GM12878 (cell line): Measurements from ENCODE around the gene ST7. TPM values are rescaled to one million over a fixed set of nuclear protein-coding genes. Genes with fewer than 3 reads are reported as not detected.

Experiments used
- ATAC-seq: fragments of 200-7000 bp; cut with Tn5 transposase; 3 replicates; pipeline ENCODE4 v1.9.1; 2020; ENCODE audit warnings: mild to moderate bottlenecking, moderate library complexity
- BruUV-seq: library from RNA; stranded (reverse); fragments of 400-500 nt; replicated peaks from 2 replicates; lab custom pipeline; 2021; lab: Mats Ljungman, UMichigan
- CTCF ChIA-PET: fragments of 300-600 bp; sonication (Branson Sonifier 250); formaldehyde crosslinking; extraction: SDS; loops from one replicate; lab custom pipeline; 2021; ENCODE audit warnings: inconsistent platforms; lab: Yijun Ruan, JAX
- POLR2A ChIA-PET: fragments of 350-600 bp; formaldehyde crosslinking; extraction: SDS; loops from one replicate; lab custom pipeline; 2021; ENCODE audit warnings: inconsistent platforms; lab: Charles Lee
- RAD21 ChIA-PET: fragments of 300-600 bp; sonication (Branson Sonifier 250); formaldehyde crosslinking; loops from one replicate; lab custom pipeline; 2023; ENCODE audit warnings: antibody characterized with exemption; ENCODE audit not compliant: unreplicated experiment; lab: Charles Lee
- SMC1A ChIA-PET: fragments of 300-600 bp; sonication (Branson Sonifier 250); formaldehyde crosslinking; loops from one replicate; lab custom pipeline; 2023; ENCODE audit not compliant: unreplicated experiment, uncharacterized antibody; lab: Charles Lee
- DNase-seq: peaks from one replicate; pipeline ENCODE4 v3.0.0-alpha.2; 2011; ENCODE audit warnings: low read depth, low spot score
- FAIRE-seq: peaks from 3 replicates; lab custom pipeline; 2011; peaks lifted over from hg19 to GRCh38; lab: Jason Lieb, UNC
- H2AFZ ChIP-seq: 2 replicates; pipeline ENCODE4 v1.6.0; 2011; ENCODE audit warnings: low read depth, low read length, control low read depth; ENCODE audit not compliant: control insufficient read depth
- H3K27ac ChIP-seq: 2 replicates; pipeline ENCODE4 v1.5.1; 2011; ENCODE audit warnings: control low read depth; ENCODE audit not compliant: control insufficient read depth, insufficient read depth
- H3K27me3 ChIP-seq, 2 experiments: replicated peaks in 1 of 2; 2 replicates each; pipeline versions ENCODE4 v1.6.0 to v1.6.1; 2011; ENCODE audit warnings: low read length in 1 of 2; ENCODE audit not compliant: control insufficient read depth in 2 of 2, insufficient read depth in 2 of 2
- H3K36me3 ChIP-seq, 2 experiments: 2 replicates each; pipeline ENCODE4 v1.5.1; 2011; ENCODE audit warnings: low read length in 1 of 2; ENCODE audit not compliant: control insufficient read depth in 2 of 2, insufficient read depth in 2 of 2
- H3K4me1 ChIP-seq: 2 replicates; pipeline ENCODE4 v1.6.1; 2011; ENCODE audit warnings: mild to moderate bottlenecking, low read length, moderate library complexity, mixed read lengths; ENCODE audit not compliant: control insufficient read depth, insufficient read depth
- H3K4me2 ChIP-seq: 2 replicates; pipeline ENCODE4 v1.6.0; 2011; ENCODE audit warnings: control low read depth; ENCODE audit not compliant: control insufficient read depth, insufficient read depth
- H3K4me3 ChIP-seq: fragments of 200-600 bp; sonication (generic); 2 replicates; pipeline ENCODE4 v1.5.1; 2016
- H3K79me2 ChIP-seq: 2 replicates; pipeline ENCODE4 v1.6.0; 2011; ENCODE audit warnings: low read length; ENCODE audit not compliant: control insufficient read depth, insufficient read depth
- H3K9ac ChIP-seq: 2 replicates; pipeline ENCODE4 v1.8.0; 2011; ENCODE audit warnings: low read length, control low read depth, mixed read lengths; ENCODE audit not compliant: control insufficient read depth, insufficient read depth
- H3K9me3 ChIP-seq: replicated peaks from 3 replicates; pipeline ENCODE4 v1.5.1; 2011; ENCODE audit warnings: mild to moderate bottlenecking, low read length; ENCODE audit not compliant: control insufficient read depth, insufficient read depth
- H4K20me1 ChIP-seq: 2 replicates; pipeline ENCODE4 v1.6.0; 2011; ENCODE audit not compliant: control insufficient read depth, insufficient read depth
- CREB1 ChIP-seq: IDR thresholded peaks from 2 replicates; pipeline ENCODE4 v1.6.1; 2012; ENCODE audit warnings: low read depth, mild to moderate bottlenecking, inconsistent platforms
- ETV6 ChIP-seq, 2 experiments: fragments of 450-650 bp in 1 of 2; IDR thresholded peaks in 1 of 2; conservative IDR thresholded peaks in 1 of 2; 2 replicates each; pipeline ENCODE4 v1.6.1; 2014; ENCODE audit warnings: antibody characterized with exemption in 1 of 2, borderline replicate concordance in 1 of 2, low read depth in 1 of 2, mild to moderate bottlenecking in 1 of 2, moderate library complexity in 1 of 2
- HDAC6 ChIP-seq: fragments of 200-600 bp; sonication (generic); IDR thresholded peaks from one replicate; pipeline ENCODE4 v1.8.0; 2017; ENCODE audit warnings: antibody characterized with exemption; ENCODE audit not compliant: unreplicated experiment
- SIX5 ChIP-seq: IDR thresholded peaks from 2 replicates; pipeline ENCODE4 v1.6.1; 2011; ENCODE audit warnings: mild to moderate bottlenecking, low read depth, low read length, moderate library complexity; ENCODE audit not compliant: severe bottlenecking
- WGBS: methylation state at CpG from one replicate; pipeline ENCODE4 v1.1.6; 2016; ENCODE audit warnings: low lambda C conversion rate; ENCODE audit not compliant: insufficient replicate concordance, insufficient coverage; ENCODE audit errors: missing lambda C conversion rate; 5-methylcytosine and 5-hydroxymethylcytosine counted together
- in situ Hi-C: fragments of 300-500 bp; cut with MboI; formaldehyde crosslinking; loops from 9 replicates; pipeline ENCODE4 v1.14.3; 2018; ENCODE audit warnings: mixed read lengths
- intact Hi-C: fragments of 100-400 bp; cut with micrococcal nuclease; formaldehyde crosslinking; loops from one replicate; pipeline ENCODE4 v1.14.2; 2022; ENCODE audit not compliant: unreplicated experiment
- polyA plus RNA-seq, 11 experiments: library from polyadenylated mRNA; depleted of rRNA in 4 of 11; unstranded in 6 of 11; stranded (reverse) in 5 of 11; fragments of >200 nt; fragmentation: Nextera tagmentation in 4 of 11; fragmentation: Illumina TruSeq in 1 of 11; extraction: Ambion mirVana in 4 of 11; extraction: Trizol in 1 of 11; gene quantifications; 1 replicate in 1 of 11; 2 replicates in 10 of 11; pipeline versions ENCODE4 v1.2.1 to v1.2.3, GENCODE V29; 2011 to 2016; ENCODE audit warnings: inconsistent platforms in 2 of 11, missing spikeins in 2 of 11, low read depth in 1 of 11
- total RNA-seq, 4 experiments: library from RNA; depleted of rRNA in 3 of 4; stranded (reverse); fragments of >200 nt in 3 of 4; fragmentation: Illumina TruSeq in 1 of 4; extraction: Trizol in 1 of 4; gene quantifications; 2 replicates each; pipeline versions ENCODE4 v1.2.1 to v1.2.3, GENCODE V29; 2013 to 2021

The ST7 gene
- total and polyA plus RNA-seq, 10 of the 15 experiments (the other 5 are each of a cell fraction or from before 2014, with no cell fraction given), result 27.7 to 76.4 (median 53.6) TPM

DNA sequence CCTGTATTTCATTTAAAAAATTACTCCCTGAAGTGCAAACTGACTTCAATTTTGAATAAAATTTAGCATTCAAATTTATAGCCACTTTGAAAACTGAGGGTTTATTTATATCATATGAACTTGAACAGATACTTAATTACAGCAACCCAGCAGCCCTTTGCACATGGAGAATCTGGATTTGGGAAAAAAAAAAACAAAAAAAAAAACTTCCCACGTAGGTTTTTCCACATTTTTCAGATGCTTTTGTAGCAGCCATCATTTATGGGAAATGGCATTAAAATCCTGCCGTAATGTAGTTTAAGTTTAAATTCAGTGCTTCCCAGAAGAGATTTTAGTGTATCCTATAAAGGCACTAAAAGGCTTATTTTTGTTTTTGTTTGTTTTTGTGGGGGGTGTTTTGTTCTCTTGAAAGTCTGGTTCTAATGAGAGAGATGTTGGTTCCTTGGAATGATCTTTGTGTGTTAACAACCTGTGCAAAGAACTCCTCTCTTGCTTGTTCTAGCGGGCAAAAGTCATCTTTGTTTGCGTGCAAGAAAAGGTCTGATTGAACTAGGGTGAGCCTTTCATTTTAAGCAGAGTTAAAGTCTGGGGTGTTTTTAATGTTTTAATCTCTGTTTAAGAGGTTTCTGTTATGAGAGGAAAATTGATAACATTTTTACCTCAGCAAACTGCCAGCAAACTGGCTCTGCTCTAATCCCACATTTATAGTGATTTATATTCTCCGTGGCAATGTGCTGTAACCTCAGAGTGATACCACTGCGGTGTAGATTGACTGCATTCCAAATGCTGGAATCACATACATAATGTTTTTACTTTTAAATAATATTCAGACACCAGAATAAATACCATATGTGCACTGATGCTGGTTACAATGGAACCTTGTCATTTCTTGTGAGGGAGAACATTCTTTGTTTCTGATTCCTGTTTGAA, 264.1 kb downstream of the ST7 start:
- 78% methylated on average over 6 of the region's 6 CpGs for WGBS
- Histone ChIP-seq H3K9me3 (no peaks in the 10 kb centered on the region), H3K27ac (no peak overlapping the region), H3K4me1 (no peaks in the 10 kb centered on the region; the same call in 1 of the 2 replicates), H4K20me1 (no peaks in the 10 kb centered on the region), H3K27me3 (no peaks in the 10 kb centered on the region), H3K79me2 (no peaks in the 10 kb centered on the region), H3K4me3 (no peak overlapping the region), H2AFZ (no peak overlapping the region), H3K36me3 (peaks cover 5 to 12% of the 10 kb centered on the region in 2 experiments), H3K4me2 (no peak overlapping the region), H3K9ac (no peak overlapping the region)
- CTCF ChIA-PET, result interaction anchor here (1.8 kb wide), 1 partner anchor 131 kb away, joined by 6 read pairs; no protein-coding TSS in a partner anchor
- SMC1A ChIA-PET, result interaction anchor here (0.7 to 7.2 kb wide), 6 partner anchors 12 to 174 kb away, joined by 3 to 109 read pairs (median 4); no protein-coding TSS in a partner anchor
- no TSS peak for BruUV-seq
- FAIRE-seq (no peak), DNase-seq (no peak), ATAC-seq (no peak)
- intact Hi-C loops (loop anchor here (2.0 to 5.0 kb wide), 2 partner anchors 21 to 35 kb away; no protein-coding TSS in a partner anchor), in situ Hi-C loops (no loop called here)
- POLR2A ChIA-PET, result no interaction called here
- RAD21 ChIA-PET, result interaction anchor here (1.0 kb wide), 1 partner anchor 164 kb away, joined by 3 read pairs; no protein-coding TSS in a partner anchor
- TF ChIP-seq SIX5, result no peak
- TF ChIP-seq ETV6 (conservative IDR thresholded peaks at IDR 0.05 in 1 of 2, IDR thresholded peaks at IDR 0.05 in 1 of 2; ENCODE audit: borderline replicate concordance in 1 of 2, low read depth in 1 of 2), result no peak
- no peak for TF ChIP-seq CREB1
- no peak for TF ChIP-seq HDAC6
